ENCODE data around the gene DYRK1A.

The DYRK1A gene

GRCh38 chr21:37453350-37453749, 86.8 kb downstream of the DYRK1A start:
- Histone ChIP-seq H3K36me3 (ENCODE audit: low read depth) (peaks cover 19% of the 10 kb centered on the region), H3K9me3 (ENCODE audit: severe bottlenecking) (no peaks in the 10 kb centered on the region), H3K4me3 (ENCODE audit: severe bottlenecking) (no peak overlapping the region), H3K4me1 (ENCODE audit: insufficient read depth, poor library complexity, severe bottlenecking) (peaks cover 21% of the 10 kb centered on the region), H3K27me3 (ENCODE audit: insufficient read depth, poor library complexity, severe bottlenecking) (no peaks in the 10 kb centered on the region), H3K27ac (ENCODE audit: poor library complexity, severe bottlenecking) (no peak overlapping the region)
- ATAC-seq (ENCODE audit: low read depth) (no peak), DNase-seq (ENCODE audit: low spot score) (no peak)
- TF ChIP-seq CTCF (IDR thresholded peaks at IDR 0.05; ENCODE audit: poor library complexity, severe bottlenecking): no peak

GRCh38 chr21:37454869-37455503, 88.4 kb downstream of the DYRK1A start:
- Histone ChIP-seq H3K27ac (ENCODE audit: poor library complexity, severe bottlenecking) (no peak overlapping the region), H3K36me3 (ENCODE audit: low read depth) (peaks cover 10% of the 10 kb centered on the region; the same call in 1 of the 2 replicates), H3K4me1 (ENCODE audit: insufficient read depth, poor library complexity, severe bottlenecking) (peaks cover 27% of the 10 kb centered on the region), H3K9me3 (ENCODE audit: severe bottlenecking) (no peaks in the 10 kb centered on the region), H3K27me3 (ENCODE audit: insufficient read depth, poor library complexity, severe bottlenecking) (no peaks in the 10 kb centered on the region), H3K4me3 (ENCODE audit: severe bottlenecking) (no peak overlapping the region)
- TF ChIP-seq CTCF (IDR thresholded peaks at IDR 0.05; ENCODE audit: poor library complexity, severe bottlenecking): no peak
- no peak for ATAC-seq (ENCODE audit: low read depth)
- DNase-seq (ENCODE audit: low spot score): no peak

- H3K27me3 ChIP-seq (ENCODE audit: insufficient read depth, poor library complexity, severe bottlenecking): no peaks in the 10 kb centered on the region
- no peak for DNase-seq (ENCODE audit: low spot score)
- no peak overlapping the region for H3K27ac ChIP-seq (ENCODE audit: poor library complexity, severe bottlenecking)
- no peaks in the 10 kb centered on the region for H3K9me3 ChIP-seq (ENCODE audit: severe bottlenecking)
- peaks cover 5% of the 10 kb centered on the region; the same call in 1 of the 2 replicates for H3K36me3 ChIP-seq (ENCODE audit: low read depth)
- no peak for TF ChIP-seq CTCF (IDR thresholded peaks at IDR 0.05; ENCODE audit: poor library complexity, severe bottlenecking)
- no peak for ATAC-seq (ENCODE audit: low read depth)
- H3K4me1 ChIP-seq (ENCODE audit: insufficient read depth, poor library complexity, severe bottlenecking): peaks cover 27% of the 10 kb centered on the region
- no peak overlapping the region for H3K4me3 ChIP-seq (ENCODE audit: severe bottlenecking)
Measured at GRCh38 chr21:37455504-37455911, 88.9 kb downstream of the DYRK1A start.

- Histone ChIP-seq H3K9me3 (ENCODE audit: severe bottlenecking) (no peaks in the 10 kb centered on the region), H3K4me1 (ENCODE audit: insufficient read depth, poor library complexity, severe bottlenecking) (peaks cover 46% of the 10 kb centered on the region), H3K36me3 (ENCODE audit: low read depth) (peaks cover 9% of the 10 kb centered on the region; the same call in 1 of the 2 replicates), H3K27ac (ENCODE audit: poor library complexity, severe bottlenecking) (no peak overlapping the region), H3K27me3 (ENCODE audit: insufficient read depth, poor library complexity, severe bottlenecking) (no peaks in the 10 kb centered on the region), H3K4me3 (ENCODE audit: severe bottlenecking) (no peak overlapping the region)
- TF ChIP-seq CTCF (IDR thresholded peaks at IDR 0.05; ENCODE audit: poor library complexity, severe bottlenecking): no peak
- DNase-seq (ENCODE audit: low spot score) (no peak), ATAC-seq (ENCODE audit: low read depth) (0 out of 3 replicates have a peak, but pooled peaks have one; percentile 5)
Measured at GRCh38 chr21:37458669-37459276, 92.2 kb downstream of the DYRK1A start.

GRCh38 chr21:37459575-37459974, 93.0 kb downstream of the DYRK1A start:
- Histone ChIP-seq H3K27ac (ENCODE audit: poor library complexity, severe bottlenecking) (no peak overlapping the region), H3K36me3 (ENCODE audit: low read depth) (peaks cover 9% of the 10 kb centered on the region), H3K9me3 (ENCODE audit: severe bottlenecking) (no peaks in the 10 kb centered on the region), H3K4me3 (ENCODE audit: severe bottlenecking) (no peak overlapping the region), H3K4me1 (ENCODE audit: insufficient read depth, poor library complexity, severe bottlenecking) (peaks cover 49% of the 10 kb centered on the region), H3K27me3 (ENCODE audit: insufficient read depth, poor library complexity, severe bottlenecking) (no peaks in the 10 kb centered on the region)
- no peak for TF ChIP-seq CTCF (IDR thresholded peaks at IDR 0.05; ENCODE audit: poor library complexity, severe bottlenecking)
- ATAC-seq (ENCODE audit: low read depth): peak; percentile 36; the same call in 1 of the 3 replicates
- no peak for DNase-seq (ENCODE audit: low spot score)

All from RWPE2 (cell line).